Activated CD4-positive, alpha-beta T cell treated with anti-CD3 and anti-CD28 coated beads, Interleukin-2, Interleukin-4, amounts not matched to agents 100 ng/mL and 50 ng/mL, durations not matched to agents 16 hours and 8 hours (primary cell): ENCODE data around the gene SDHAF2.
"Not testable (repeated sequence)": the region's sequence is repeated elsewhere in the genome, so short reads cannot be mapped to it uniquely, and the experiment has no call there.

ENCODE experiments used
- DNase-seq: peaks from one replicate; pipeline ENCODE4 v3.0.0-alpha.2; 2020; ENCODE audit warnings: low spot score

Gene SDHAF2

DNA sequence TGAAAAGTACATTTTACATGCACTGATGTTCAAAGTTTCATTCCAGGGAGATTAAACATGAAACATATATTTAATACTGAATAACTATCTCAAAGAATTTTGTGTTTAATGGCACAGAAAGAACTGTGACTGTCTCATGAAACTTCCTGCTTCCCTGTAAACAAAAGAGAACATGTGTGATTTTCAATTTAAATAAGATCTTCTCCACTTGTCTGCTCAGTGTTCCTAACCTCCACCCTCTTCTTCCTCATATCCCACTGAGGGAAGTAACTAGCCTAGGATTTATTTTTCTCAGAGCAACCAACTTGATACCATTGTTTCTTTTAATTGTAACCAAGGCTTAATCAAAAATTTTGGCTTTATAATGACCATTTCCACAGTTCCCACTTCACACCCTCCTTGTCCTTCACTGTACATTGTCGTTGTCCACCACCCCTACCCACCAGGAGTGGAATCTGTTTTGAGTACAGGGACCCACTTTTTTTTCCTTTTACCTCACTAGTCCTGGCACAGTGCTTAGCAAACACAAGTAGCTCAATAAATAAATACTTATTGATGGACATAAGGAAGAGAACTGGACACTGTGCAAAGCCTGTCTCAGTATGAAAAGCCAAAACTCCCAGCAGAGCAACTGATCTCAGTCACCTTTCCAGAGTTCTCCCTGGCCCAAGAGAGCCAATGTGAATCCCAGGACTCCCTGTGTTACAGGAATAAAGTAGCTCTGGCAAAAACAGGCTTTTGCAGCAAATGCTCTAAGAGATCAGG, 4.4 kb upstream of the SDHAF2 start:
- no peak for DNase-seq

DNA sequence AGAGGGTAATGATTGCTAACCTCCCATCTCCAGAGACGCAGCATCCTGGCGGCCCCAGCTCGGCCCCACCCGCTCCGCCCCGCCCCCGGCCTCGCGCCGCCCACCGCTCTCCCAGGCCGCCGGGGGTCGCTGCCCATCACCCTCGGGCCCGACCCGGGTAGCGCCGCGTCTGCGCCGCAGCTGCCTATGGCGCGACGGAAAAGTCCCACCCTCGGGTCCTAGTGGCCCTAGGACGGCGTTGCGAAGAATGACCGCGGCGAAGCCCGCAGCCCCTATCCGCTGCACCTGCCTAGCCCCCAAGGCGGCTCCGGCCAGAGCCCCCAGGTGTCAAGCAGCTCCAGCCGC, 606 bp upstream of the SDHAF2 start:
- DNase-seq: peak; percentile 69

DNA sequence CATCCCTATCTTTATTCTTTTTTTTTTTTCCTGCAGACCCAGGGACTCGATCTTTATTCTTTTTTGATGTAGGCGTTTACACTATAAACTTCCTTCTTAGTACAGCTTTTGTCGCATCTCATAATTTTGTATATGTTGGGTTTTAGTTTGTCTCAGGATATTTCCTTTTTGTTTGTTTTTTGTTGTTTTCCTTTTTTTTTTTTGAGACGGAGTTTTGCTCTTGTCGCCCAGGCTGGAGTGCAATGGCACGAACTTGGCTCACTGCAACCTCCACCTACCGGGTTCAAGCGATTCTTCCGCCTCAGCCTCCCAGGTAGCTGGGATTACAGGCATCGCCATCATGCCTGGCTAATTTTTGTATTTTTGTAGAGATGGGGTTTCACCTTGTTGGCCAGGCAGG, 915 bp downstream of the SDHAF2 start:
- not testable (repeated sequence) for DNase-seq

GRCh38 chr11:61437496-61437895, 7.6 kb downstream of the SDHAF2 start:
- no peak for DNase-seq

DNA sequence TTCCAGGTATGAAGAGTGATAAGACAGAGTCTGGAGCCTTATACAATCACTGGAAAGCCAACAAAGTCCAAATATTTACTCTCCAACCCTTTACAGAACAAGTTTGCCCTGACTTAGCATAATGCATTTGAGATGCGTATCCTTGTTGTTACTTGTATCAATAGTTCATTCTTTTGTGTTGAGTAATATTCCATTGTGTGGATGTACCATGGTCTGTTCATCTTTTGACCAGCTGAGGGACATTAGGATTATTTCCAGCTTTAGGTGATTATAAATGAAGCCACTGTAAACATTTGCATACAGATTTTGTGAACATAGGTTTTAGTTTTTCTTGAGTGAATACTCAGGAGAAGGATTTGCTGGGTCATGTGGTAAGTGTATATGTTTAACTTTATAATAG, 9.7 kb downstream of the SDHAF2 start:
- no peak for DNase-seq

DNA sequence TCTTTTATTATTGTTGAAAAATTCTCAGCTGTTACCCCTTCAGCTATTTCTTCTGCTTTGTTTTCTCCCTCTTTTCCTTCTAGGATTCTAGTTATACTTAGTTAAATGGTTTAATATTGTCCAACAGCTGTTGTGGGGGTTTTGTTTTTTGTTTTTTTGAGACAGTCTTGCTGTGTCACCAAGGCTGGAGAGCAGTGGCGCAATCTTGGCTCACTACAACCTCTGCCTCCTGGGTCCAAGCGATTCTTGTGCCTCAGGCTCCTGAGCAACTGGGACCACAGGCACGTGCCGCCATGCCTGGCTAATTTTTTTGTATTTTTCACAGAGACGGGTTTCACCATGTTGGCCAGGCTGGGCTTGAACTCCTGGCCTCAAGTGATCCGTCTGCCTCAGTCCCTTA, 12.7 kb downstream of the SDHAF2 start:
- DNase-seq: no peak

- no peak for DNase-seq
Observed at GRCh38 chr11:61445516-61445915, 15.6 kb downstream of the SDHAF2 start.

- DNase-seq: peak; percentile 89
Observed at GRCh38 chr11:61446211-61446651, 16.3 kb downstream of the SDHAF2 start.

GRCh38 chr11:61447601-61448551, 18.0 kb downstream of the SDHAF2 start:
- DNase-seq: peak; percentile 79

DNA sequence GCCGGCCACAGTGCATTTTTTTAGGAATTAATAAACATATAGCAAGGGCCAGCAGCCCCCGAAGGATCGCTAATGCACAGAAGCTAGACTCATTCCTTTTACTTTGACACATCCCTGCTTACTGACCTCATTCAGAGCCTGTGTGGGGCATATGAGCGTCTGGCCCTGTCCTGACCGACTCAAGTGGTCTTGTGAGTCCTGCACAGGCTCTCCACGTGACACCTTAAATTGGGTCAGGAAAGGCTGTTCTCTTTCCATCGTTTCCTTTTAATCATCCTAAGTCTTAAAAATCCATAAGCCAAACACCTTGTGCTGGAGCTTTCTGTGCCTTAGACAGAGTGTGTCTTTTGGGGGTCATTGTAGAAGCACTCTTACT, 18.6 kb downstream of the SDHAF2 start:
- DNase-seq: no peak

DNA sequence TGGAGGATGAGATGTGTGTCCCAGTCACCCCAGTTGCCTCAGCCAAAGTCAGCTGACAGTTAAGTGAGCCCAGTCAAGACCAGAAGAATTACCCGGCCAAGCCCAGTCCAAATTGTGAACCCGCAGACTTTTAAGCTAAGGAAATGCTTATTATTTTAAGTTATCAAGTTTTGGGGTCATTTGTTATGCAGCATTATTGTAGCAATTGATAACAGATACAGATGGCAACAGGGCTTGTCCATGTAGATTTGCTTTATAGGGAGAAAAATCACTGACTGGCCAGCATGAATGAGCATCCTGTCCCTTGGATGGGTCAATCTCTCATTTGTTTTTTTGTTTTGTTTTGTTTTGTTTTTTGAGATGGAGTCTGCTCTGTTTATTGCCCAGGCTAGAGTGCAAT, 22.9 kb downstream of the SDHAF2 start:
- no peak for DNase-seq

DNA sequence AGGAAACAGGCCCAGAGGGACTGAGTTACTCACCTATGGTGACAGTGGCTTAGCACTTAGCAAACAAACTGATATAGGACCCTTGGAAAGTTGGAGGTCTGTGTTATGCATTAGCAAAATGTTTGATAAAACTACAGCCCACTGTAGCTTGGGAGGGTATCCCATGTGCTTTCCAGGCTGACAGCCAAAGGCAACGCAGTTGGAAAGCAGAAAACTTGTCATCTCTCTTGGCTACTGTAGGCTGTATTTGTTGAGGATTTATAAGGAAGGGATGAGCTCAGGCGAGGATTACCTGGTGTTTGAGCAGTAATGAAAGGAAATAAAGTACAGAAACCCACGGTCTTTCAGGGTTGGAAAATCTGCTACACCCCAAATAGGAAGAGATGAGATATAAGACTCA, 23.8 kb downstream of the SDHAF2 start:
- no peak for DNase-seq

- DNase-seq: no peak
Observed at GRCh38 chr11:61454520-61454919, 24.6 kb downstream of the SDHAF2 start.

- DNase-seq: no peak
Observed at GRCh38 chr11:61460474-61460881, 30.6 kb downstream of the SDHAF2 start.

- no peak for DNase-seq
Observed at GRCh38 chr11:61460986-61461385, 31.1 kb downstream of the SDHAF2 start.

- not testable (repeated sequence) for DNase-seq
Observed at GRCh38 chr11:61467602-61468001, 37.7 kb downstream of the SDHAF2 start.

- DNase-seq: no peak
Observed at GRCh38 chr11:61468002-61468401, 38.1 kb downstream of the SDHAF2 start.

DNA sequence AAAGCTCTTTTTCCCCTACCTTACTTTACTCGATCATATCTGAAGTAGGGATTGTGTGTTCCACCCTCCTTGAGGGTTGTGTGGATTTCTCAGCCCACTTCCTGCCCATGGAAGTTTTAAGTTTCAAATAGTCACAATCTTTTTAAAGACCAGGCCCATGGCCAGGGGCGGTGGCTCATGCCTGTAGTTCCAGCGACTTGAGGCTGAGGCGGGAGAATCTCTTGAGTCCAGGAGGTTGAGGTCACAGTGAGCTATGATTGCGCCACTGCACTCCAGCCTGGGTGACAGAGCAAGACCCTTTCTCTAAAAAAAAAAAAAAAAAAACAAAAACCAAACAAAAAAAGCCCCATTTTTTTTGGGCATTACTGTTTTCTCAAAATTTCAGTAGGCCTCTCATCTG, 42.4 kb downstream of the SDHAF2 start:
- DNase-seq: no peak

- no peak for DNase-seq
Observed at GRCh38 chr11:61472868-61473267, 42.9 kb downstream of the SDHAF2 start.

DNA sequence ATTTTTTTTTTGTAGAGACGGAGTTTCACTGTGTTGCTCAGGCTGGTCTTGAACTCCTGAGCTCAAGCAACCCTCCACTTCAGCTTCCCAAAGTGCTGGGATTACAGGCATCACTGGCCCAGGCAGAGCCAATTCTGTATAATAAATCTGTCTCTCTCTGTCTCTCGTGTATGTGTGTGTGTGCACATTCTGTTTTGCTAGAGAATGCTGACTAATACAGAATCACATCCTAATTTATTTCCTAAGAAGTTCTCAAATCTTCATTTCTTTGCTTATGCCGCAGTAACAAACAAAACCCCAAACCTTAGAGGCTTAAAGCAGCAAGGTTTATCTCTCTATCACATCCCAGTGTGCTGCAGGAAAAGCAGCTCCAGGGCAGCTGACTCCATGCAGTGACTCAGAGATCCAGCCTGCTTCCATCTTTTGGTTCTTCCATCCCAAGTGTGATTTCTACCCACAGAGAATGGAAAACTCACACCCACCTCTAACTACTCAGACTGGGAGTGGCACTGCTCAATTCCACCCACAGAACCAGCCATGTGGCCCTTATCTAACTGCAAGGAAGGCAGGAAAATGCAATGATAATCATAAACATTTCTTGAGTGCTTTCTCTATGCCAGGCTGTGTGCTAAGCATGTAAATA, 43.6 kb downstream of the SDHAF2 start:
- no peak for DNase-seq

DNA sequence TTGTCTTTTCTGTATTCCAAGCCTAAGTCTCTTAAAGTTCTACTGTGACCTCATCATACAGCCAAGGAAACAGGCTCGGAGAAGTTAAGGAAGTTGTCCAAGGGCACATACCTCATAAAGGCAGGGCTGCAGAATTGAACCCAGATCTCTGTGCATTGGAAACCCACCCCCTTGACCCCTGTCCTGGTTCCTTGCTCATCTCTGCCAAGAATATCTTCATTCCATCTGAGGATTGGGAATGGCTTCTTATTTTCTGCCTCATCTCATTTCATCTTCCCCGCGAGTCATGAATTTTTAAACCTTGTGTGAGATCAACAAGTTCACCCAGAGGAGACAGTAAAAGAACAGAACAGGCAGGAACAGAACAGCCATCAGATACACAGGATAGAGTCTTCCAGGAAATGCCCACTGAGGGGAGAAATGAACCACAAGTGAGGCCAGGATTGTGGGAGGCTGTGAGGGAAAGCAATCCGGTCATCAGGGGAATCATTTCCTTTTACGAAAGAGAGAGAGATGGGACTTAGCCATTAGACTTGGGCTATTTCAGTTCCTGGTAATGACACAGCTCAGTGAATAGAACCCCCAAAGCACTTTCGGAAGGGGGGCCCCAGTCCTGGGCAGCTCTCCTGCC, 44.2 kb downstream of the SDHAF2 start:
- DNase-seq: no peak

DNA sequence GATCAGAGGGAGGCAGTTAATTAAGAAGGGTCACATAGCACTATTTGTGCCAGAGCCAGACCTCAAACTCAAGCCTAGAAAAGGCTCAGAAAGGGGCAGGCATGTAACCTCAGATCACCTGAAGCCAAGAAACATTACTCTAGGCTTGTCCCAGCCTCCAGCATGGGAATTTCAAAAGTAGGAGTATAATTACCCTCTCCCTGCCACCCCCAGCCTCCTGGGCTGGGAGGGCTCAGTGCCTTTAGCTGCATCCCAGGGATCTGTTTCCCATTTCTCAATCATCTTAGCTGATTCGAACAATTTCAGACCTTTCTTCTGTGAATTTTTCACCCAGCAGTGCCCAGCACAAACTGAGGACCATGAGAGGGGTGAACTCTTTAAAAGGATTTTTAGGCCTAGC, 45.5 kb downstream of the SDHAF2 start:
- no peak for DNase-seq
